Effector memory CD4-positive, alpha-beta T cell (primary cell): ENCODE data around the gene KIAA0825.

Source experiments
- DNase-seq, 3 donors: peaks; one replicate each; pipeline ENCODE4 v3.0.0-alpha.2; 2020
- H3K27ac ChIP-seq: 2 replicates; pipeline ENCODE4 v1.7.0; 2013; ENCODE audit warnings: mild to moderate bottlenecking, low read length, moderate library complexity; ENCODE audit not compliant: insufficient read depth, poor library complexity, severe bottlenecking
- H3K27me3 ChIP-seq: replicated peaks from 2 replicates; pipeline ENCODE4 v1.7.0; 2013; ENCODE audit warnings: mild to moderate bottlenecking, low read length; ENCODE audit not compliant: insufficient read depth, control insufficient read depth, poor library complexity, severe bottlenecking
- H3K36me3 ChIP-seq: 2 replicates; pipeline ENCODE4 v1.7.0; 2013; ENCODE audit warnings: mild to moderate bottlenecking, low read length, moderate library complexity; ENCODE audit not compliant: control insufficient read depth, insufficient read depth
- H3K4me1 ChIP-seq: 2 replicates; pipeline ENCODE4 v1.7.0; 2013; ENCODE audit warnings: low read length, mild to moderate bottlenecking; ENCODE audit not compliant: control insufficient read depth, insufficient read depth, poor library complexity, severe bottlenecking
- H3K4me3 ChIP-seq: 2 replicates; pipeline ENCODE4 v1.7.0; 2013; ENCODE audit warnings: low read length, low read depth, mild to moderate bottlenecking; ENCODE audit not compliant: insufficient read depth, poor library complexity, severe bottlenecking
- H3K9me3 ChIP-seq: 2 replicates; pipeline ENCODE4 v1.7.0; 2013; ENCODE audit warnings: mild to moderate bottlenecking, low read length, moderate library complexity; ENCODE audit not compliant: control insufficient read depth

KIAA0825 gene

DNA sequence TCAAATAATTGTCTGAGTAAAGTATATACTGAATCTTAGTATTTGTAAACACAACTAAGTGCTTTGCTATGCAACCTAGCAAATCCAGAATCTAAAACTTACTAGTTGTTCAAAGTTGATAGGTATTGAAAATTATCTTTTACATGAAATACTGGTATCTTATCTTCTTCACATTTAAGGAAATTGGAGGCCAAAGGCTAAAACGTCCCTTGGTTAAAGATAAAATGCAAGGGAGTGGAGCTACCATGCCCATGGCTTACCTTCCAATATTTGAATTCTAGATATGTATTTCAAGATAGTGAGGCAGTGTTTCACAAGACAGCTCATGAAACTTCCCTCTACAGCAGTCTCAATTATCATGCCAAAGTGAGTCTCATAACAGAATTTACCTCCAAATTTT, 373.5 kb downstream of the KIAA0825 start:
- no peaks in the 10 kb centered on the region for H3K27me3 ChIP-seq

DNA sequence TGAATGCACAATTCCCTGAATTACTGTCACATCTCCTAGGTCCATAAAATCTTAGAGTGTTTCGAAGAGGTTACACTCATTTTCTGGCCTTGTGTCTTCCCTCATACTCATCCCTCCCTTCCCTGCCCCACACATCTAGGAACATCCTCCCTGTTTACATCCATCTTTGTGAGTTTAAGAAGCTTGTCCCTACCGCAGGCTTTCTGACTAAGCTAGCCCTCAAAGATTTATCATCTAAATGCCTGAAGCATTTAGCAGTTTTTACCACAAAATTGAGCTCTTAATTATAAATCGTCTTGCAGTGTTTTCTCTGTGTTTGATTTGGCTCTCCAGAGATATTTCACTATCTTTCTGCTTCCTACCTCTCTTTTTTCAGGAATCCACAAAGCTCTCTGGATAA, 374.8 kb downstream of the KIAA0825 start:
- Histone ChIP-seq H3K9me3 (no peaks in the 10 kb centered on the region), H3K4me3 (no peak overlapping the region), H3K27ac (no peak overlapping the region), H3K36me3 (no peaks in the 10 kb centered on the region), H3K4me1 (no peaks in the 10 kb centered on the region), H3K27me3 (no peaks in the 10 kb centered on the region)
- no peak for DNase-seq

More for the DNA sequence above, 373.5 kb downstream of the KIAA0825 start:
- H3K4me3 ChIP-seq, result no peak overlapping the region
- H3K9me3 ChIP-seq, result no peaks in the 10 kb centered on the region
- H3K4me1 ChIP-seq, result no peaks in the 10 kb centered on the region
- no peak for DNase-seq
- no peak overlapping the region for H3K27ac ChIP-seq
- no peaks in the 10 kb centered on the region for H3K36me3 ChIP-seq

DNA sequence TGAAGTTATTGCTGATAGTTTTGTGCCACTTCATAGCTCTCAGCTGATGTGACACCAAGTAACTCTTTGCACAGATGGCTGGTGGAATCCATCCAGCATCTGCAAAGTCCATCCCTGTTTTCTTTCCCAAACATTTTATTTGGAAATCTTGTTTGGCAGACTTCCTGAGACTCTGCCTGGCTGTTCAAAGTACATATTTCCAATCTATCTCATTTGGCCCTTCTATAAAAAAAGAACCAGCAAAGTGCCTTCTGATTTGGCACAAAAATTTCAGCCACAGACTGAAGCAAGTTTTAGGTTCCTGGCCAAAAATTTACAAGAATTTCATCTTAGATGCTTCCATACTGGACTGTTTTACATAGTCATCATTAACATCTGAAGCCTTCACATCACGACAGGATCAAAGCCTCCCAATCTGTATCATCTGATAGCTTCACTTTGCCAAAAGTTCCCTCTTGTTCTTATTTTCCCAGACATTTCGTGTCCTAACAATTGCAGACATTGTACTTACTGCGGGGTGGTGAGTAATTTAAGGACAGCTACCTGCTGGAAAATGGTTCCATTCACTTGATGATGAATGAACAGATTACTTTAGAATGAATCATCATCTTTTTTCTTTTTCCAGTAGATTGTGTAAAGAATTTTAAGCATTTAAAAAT, 377.3 kb downstream of the KIAA0825 start:
- no peak overlapping the region for H3K4me3 ChIP-seq
- H3K27ac ChIP-seq, result no peak overlapping the region
- no peaks in the 10 kb centered on the region for H3K9me3 ChIP-seq
- no peaks in the 10 kb centered on the region for H3K27me3 ChIP-seq
- H3K4me1 ChIP-seq, result no peaks in the 10 kb centered on the region
- DNase-seq, result no peak
- no peaks in the 10 kb centered on the region for H3K36me3 ChIP-seq

DNA sequence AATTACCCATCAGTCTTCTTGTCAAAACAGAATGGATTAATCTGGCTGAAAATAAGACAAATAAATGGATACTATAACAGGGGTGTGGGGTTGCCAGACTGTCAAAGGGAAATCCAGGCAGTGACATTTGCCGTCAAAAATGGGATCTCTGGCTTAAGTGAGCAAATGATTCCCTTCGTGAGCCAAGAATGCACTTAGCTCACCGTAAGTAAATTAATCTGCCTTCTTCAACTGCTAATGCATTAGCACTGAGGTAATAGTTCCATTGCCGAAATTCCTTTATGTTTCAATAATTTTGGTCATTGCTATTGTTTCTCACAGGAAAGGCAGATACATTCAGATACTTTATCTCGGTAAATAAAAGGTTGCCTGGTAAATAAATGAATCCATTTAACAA, 377.8 kb downstream of the KIAA0825 start:
- Histone ChIP-seq H3K36me3 (no peaks in the 10 kb centered on the region), H3K4me3 (no peak overlapping the region), H3K27ac (no peak overlapping the region), H3K27me3 (no peaks in the 10 kb centered on the region), H3K4me1 (no peaks in the 10 kb centered on the region), H3K9me3 (no peaks in the 10 kb centered on the region)
- no peak for DNase-seq

DNA sequence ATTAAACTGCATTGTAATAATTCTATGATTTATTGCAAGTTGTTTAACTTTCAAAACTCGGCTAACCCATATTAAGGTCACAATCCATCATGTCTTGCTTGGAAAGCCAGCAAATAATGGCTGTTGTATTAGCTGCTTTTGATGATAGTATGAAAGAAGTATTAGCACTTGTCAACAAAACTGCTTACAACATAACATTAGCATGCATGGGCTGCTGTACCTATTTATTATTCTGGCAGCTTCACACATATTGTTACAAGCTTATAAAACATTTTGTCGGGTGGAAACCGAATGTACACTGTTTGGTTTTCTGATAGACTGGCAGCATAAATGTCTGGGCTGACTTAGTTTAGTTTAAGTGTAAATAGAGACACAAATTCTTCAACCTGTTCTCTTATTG, 378.3 kb downstream of the KIAA0825 start:
- Histone ChIP-seq H3K4me1 (no peaks in the 10 kb centered on the region), H3K27me3 (no peaks in the 10 kb centered on the region)
- DNase-seq, result no peak

DNA sequence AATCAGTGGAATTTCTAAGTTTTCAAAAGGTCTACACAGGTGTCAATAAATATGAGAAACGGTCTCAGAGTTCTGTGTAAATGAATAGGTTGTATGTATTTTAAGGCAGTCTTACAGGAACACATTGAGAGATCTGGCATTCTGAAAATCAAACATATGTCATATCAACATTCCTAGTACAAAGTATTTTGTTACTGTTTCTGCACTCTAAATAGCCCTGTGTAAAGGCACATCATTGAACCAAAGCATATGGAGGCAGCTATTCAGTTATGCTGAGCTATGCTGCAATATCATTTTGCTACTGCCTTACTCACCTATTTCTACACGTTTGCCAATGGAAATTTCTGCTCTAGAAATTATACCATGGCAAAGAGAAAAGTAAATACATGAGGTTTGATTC, 379.1 kb downstream of the KIAA0825 start:
- Histone ChIP-seq H3K9me3 (no peaks in the 10 kb centered on the region), H3K36me3 (no peaks in the 10 kb centered on the region), H3K4me1 (no peaks in the 10 kb centered on the region), H3K4me3 (no peak overlapping the region), H3K27me3 (no peaks in the 10 kb centered on the region), H3K27ac (no peak overlapping the region)
- DNase-seq, result no peak

More for the DNA sequence above, 378.3 kb downstream of the KIAA0825 start:
- Histone ChIP-seq H3K36me3 (no peaks in the 10 kb centered on the region), H3K4me3 (no peak overlapping the region), H3K27ac (no peak overlapping the region), H3K9me3 (no peaks in the 10 kb centered on the region)

DNA sequence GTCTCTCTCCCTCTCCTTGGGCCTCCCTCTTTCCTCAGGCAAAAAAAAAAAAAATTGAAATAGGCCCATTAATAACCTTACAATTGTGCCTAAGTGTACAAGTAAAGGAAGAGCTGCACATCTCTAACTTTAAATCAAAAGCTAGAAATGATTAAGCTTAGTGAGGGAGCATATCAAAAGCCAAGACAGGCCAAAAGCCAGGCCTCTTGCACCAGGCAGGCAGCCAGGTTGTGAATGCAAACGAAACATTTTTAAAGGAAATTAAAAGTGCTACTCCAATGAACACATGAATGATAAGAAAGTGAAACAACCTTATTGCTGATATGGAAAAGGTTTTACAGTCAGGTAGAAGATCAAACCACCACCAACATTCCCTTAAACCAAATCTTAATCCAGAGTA, 383.4 kb downstream of the KIAA0825 start:
- no peaks in the 10 kb centered on the region for H3K4me1 ChIP-seq
- no peak overlapping the region for H3K4me3 ChIP-seq
- no peaks in the 10 kb centered on the region for H3K36me3 ChIP-seq

DNA sequence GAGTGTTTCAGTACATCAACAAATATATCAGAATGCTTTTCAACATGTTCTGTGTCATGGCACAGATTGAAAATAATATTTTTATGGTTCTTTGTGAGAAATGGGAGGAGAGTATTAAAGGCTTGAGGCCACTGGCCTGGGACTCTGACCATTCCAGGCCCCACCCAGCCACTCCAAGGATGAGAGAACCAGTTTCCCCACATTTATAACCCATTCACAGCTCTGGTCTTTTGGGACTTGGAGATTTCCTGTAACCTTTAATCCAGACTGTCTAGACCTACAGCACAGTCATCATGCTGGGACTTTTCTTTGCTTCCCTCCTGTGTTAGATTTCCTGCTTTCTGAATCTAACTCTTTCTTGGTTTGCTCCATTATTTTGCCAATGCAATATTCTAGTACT, 389.6 kb downstream of the KIAA0825 start:
- no peaks in the 10 kb centered on the region for H3K9me3 ChIP-seq
- H3K4me1 ChIP-seq, result no peaks in the 10 kb centered on the region
- DNase-seq, result no peak

More for the DNA sequence above, 383.4 kb downstream of the KIAA0825 start:
- no peaks in the 10 kb centered on the region for H3K9me3 ChIP-seq
- H3K27ac ChIP-seq, result no peak overlapping the region
- no peak for DNase-seq
- H3K27me3 ChIP-seq, result no peaks in the 10 kb centered on the region

DNA sequence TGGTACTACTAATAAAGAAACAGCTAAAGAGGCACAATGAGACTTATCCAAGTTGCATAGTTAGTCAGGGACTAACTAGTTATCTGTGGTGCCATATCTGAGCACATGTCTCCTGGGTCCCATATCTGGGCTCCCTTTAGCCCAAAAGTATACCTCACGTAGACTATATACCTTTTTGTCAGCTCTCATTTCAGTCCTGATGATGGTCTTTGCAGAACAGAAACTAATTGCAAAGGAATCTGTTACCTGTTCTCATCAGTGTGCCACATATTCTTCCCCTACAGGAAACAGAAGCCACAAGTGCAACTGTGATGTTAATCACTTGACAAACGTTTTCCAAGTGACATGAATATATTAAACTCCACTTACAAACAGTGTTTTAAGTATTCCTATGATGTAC, 395.2 kb downstream of the KIAA0825 start:
- Histone ChIP-seq H3K9me3 (no peaks in the 10 kb centered on the region), H3K4me1 (no peaks in the 10 kb centered on the region), H3K4me3 (no peak overlapping the region), H3K27me3 (no peaks in the 10 kb centered on the region), H3K36me3 (no peaks in the 10 kb centered on the region), H3K27ac (no peak overlapping the region)
- DNase-seq, result no peak

More for the DNA sequence above, 389.6 kb downstream of the KIAA0825 start:
- Histone ChIP-seq H3K4me3 (no peak overlapping the region), H3K27me3 (no peaks in the 10 kb centered on the region), H3K27ac (no peak overlapping the region), H3K36me3 (no peaks in the 10 kb centered on the region)

DNA sequence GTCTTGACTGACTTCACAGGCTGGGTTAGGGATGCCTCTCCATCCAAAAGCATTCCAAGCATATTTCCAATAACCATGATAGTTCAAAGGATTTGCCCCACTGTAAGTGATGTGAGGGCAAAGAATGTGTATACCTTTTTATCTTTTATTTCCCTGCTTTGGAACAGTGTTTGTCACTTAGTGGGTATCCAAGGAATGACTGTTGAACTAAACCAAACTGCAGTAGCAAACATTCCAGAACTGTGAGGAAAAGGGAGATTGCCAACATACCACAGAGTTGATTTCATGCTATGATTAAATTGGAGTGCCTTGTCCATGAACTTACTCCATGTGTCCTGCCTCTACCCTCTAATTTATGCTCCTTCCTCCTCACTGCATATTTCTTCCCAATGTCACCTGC, 400.0 kb downstream of the KIAA0825 start:
- DNase-seq, result no peak
- Histone ChIP-seq H3K4me1 (no peaks in the 10 kb centered on the region), H3K27me3 (no peaks in the 10 kb centered on the region), H3K36me3 (no peaks in the 10 kb centered on the region), H3K27ac (no peak overlapping the region), H3K4me3 (no peak overlapping the region), H3K9me3 (no peaks in the 10 kb centered on the region)
